Measurements from ENCODE around the gene NOX5.
A peak's percentile ranks its signal among the peaks of the same experiment; 100 is the strongest.

Gene NOX5

DNA sequence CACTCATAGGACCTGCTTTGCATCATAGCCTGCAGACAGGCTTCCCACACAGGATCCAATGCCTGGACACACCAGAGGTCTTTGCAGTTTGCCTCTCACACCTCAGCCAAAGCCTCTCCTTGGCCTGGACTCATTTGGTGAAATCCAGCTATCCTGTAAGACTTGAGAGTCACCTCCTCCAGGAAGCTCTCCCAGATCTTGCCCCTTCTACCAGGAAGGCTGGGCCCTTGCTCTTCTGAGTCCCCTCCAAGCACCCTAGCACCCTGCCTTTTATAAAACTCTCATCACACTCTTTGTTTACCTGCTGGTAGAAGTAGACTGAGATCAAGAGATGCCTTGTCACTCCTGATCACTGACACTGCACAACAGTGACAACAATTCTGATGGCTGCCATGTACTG lies 79.1 kb downstream of the NOX5 start:
- Histone ChIP-seq H3K9me3 (ENCODE audit: control insufficient read depth in 1 of 2, low read length in 2 of 2) (no peaks in the 10 kb centered on the region), H3K9ac (ENCODE audit: low read depth in 1 of 2, low read length in 2 of 2) (no peak overlapping the region), H3K4me1 (ENCODE audit: control insufficient read depth in 1 of 2, insufficient read depth in 2 of 2, low read length in 2 of 2) (no peaks in the 10 kb centered on the region), H3K36me3 (ENCODE audit: control insufficient read depth in 1 of 2, insufficient read depth in 2 of 2, low read length in 2 of 2) (no peaks in the 10 kb centered on the region), H3K4me3 (ENCODE audit: low read depth in 1 of 2, low read length in 2 of 2) (no peak overlapping the region), H3K27ac (ENCODE audit: low read depth, low read length) (no peak overlapping the region), H3K27me3 (ENCODE audit: control insufficient read depth in 1 of 2, insufficient read depth in 2 of 2, low read length in 2 of 2) (no peaks in the 10 kb centered on the region)

DNA sequence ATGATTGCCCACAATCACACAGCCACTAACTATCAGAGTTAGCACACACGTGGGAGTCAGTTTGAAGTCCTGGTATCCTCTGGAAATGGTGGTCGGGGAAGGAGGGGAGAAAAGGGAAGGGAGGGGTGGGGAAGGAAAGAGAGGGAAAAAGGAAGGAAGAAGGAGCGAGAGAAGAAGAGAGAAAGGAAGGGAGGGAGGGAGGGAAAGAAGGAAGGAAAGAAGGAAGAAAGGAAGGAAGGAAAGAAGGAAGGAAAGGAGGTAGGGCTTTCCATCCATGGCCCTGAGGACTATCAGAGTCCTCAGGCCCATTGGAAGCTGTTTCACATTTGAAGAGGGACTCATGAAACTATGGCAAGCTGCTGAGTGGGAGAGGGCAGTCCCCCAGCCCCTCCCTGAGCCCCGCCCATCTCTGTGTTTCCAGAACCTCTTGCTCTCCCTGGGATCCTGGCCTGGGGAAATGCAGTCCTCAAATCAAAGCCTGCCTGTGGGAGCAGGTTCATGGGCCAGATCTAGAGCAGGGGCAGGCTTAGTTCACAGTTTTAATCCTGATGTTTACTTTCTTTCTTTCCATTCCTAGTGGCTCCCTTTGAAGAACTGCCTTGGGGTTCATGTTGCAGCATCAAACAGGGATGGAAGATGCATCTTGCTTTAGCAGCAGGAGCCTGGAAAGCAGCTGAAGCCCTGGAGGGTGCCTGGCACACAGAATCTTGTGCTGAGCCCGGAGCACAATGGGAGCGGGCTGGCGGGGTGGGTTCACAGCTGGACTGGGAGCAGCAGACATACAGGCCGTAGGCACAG lies 79.8 kb downstream of the NOX5 start:
- H3K4me1 ChIP-seq (ENCODE audit: control insufficient read depth in 1 of 2, insufficient read depth in 2 of 2, low read length in 2 of 2) = no peaks in the 10 kb centered on the region
- no peaks in the 10 kb centered on the region for H3K27me3 ChIP-seq (ENCODE audit: control insufficient read depth in 1 of 2, insufficient read depth in 2 of 2, low read length in 2 of 2)
- H3K36me3 ChIP-seq (ENCODE audit: control insufficient read depth in 1 of 2, insufficient read depth in 2 of 2, low read length in 2 of 2) = no peaks in the 10 kb centered on the region
- no peak overlapping the region for H3K9ac ChIP-seq (ENCODE audit: low read depth in 1 of 2, low read length in 2 of 2)
- H3K27ac ChIP-seq (ENCODE audit: low read depth, low read length) = no peak overlapping the region
- no peaks in the 10 kb centered on the region for H3K9me3 ChIP-seq (ENCODE audit: control insufficient read depth in 1 of 2, low read length in 2 of 2)
- no peak overlapping the region for H3K4me3 ChIP-seq (ENCODE audit: low read depth in 1 of 2, low read length in 2 of 2)

DNA sequence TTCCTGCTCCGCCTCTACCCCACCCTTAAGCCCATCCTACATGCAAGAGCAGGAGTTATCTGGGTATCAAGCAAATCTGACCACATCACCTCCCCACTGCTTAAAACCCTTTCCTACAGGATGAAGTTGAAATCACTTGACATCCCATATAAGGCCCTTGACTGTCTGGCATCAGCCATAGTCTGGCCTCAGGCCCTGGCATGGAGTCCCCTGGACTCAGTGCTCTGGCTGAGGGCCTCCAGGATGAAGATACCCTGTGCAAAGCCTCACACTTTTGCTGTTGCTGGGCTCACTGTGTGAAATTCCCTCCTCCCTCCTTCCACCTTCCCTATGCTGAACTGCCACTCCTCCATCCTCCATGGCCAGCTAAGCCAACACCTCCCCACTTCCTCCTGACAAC lies 80.8 kb downstream of the NOX5 start:
- no peaks in the 10 kb centered on the region for H3K27me3 ChIP-seq (ENCODE audit: control insufficient read depth in 1 of 2, insufficient read depth in 2 of 2, low read length in 2 of 2)
- no peaks in the 10 kb centered on the region for H3K36me3 ChIP-seq (ENCODE audit: control insufficient read depth in 1 of 2, insufficient read depth in 2 of 2, low read length in 2 of 2)
- no peaks in the 10 kb centered on the region for H3K4me1 ChIP-seq (ENCODE audit: control insufficient read depth in 1 of 2, insufficient read depth in 2 of 2, low read length in 2 of 2)
- H3K4me3 ChIP-seq (ENCODE audit: low read depth in 1 of 2, low read length in 2 of 2) = no peak overlapping the region
- H3K9me3 ChIP-seq (ENCODE audit: control insufficient read depth in 1 of 2, low read length in 2 of 2) = no peaks in the 10 kb centered on the region
- no peak overlapping the region for H3K9ac ChIP-seq (ENCODE audit: low read depth in 1 of 2, low read length in 2 of 2)
- H3K27ac ChIP-seq (ENCODE audit: low read depth, low read length) = no peak overlapping the region

DNA sequence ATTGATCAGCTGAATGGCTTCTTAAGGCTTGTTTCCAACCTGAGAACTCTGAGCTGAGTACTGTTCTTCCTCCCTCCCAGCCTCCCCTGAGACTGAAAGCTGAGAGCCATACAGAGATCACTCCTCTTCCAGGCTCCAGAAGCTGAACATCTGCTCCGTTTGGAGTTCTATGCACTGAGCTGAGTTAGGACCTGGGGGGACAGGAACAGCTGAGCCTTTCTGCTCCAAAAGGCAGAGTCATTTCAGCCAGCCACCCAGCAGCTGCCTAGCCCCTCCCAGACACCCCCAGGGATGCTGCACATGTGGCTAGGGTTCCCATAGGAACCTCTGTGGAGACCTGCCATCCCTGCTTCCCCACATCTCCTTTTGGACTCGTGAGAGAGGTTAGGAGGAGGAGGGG lies 81.7 kb downstream of the NOX5 start:
- no peaks in the 10 kb centered on the region for H3K9me3 ChIP-seq (ENCODE audit: control insufficient read depth in 1 of 2, low read length in 2 of 2)
- no peaks in the 10 kb centered on the region for H3K27me3 ChIP-seq (ENCODE audit: control insufficient read depth in 1 of 2, insufficient read depth in 2 of 2, low read length in 2 of 2)
- no peak overlapping the region for H3K27ac ChIP-seq (ENCODE audit: low read depth, low read length)
- H3K4me1 ChIP-seq (ENCODE audit: control insufficient read depth in 1 of 2, insufficient read depth in 2 of 2, low read length in 2 of 2) = no peaks in the 10 kb centered on the region
- H3K36me3 ChIP-seq (ENCODE audit: control insufficient read depth in 1 of 2, insufficient read depth in 2 of 2, low read length in 2 of 2) = no peaks in the 10 kb centered on the region
- no peak overlapping the region for H3K4me3 ChIP-seq (ENCODE audit: low read depth in 1 of 2, low read length in 2 of 2)
- no peak overlapping the region for H3K9ac ChIP-seq (ENCODE audit: low read depth in 1 of 2, low read length in 2 of 2)

DNA sequence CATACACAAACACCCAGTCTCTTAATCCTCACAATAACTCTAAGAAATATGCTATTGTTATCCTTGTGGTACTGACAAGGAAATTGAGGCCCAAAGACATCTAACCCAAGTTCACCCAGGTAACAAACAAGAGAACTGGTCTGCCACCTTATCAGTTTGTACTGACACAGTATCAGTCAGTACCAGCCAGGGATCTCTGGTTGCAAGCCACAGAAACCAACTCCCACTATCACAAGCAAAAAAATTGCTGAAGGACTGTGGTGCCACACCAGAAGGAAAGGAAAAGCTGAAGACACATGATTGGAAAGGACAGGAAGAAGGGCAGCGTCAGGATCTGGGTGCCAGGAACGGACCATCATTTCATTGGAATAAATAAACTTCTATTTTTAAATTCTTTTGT lies 82.1 kb downstream of the NOX5 start:
- Histone ChIP-seq H3K4me1 (ENCODE audit: control insufficient read depth in 1 of 2, insufficient read depth in 2 of 2, low read length in 2 of 2) (no peaks in the 10 kb centered on the region), H3K4me3 (ENCODE audit: low read depth in 1 of 2, low read length in 2 of 2) (no peak overlapping the region), H3K9ac (ENCODE audit: low read depth in 1 of 2, low read length in 2 of 2) (no peak overlapping the region), H3K9me3 (ENCODE audit: control insufficient read depth in 1 of 2, low read length in 2 of 2) (no peaks in the 10 kb centered on the region), H3K36me3 (ENCODE audit: control insufficient read depth in 1 of 2, insufficient read depth in 2 of 2, low read length in 2 of 2) (no peaks in the 10 kb centered on the region), H3K27me3 (ENCODE audit: control insufficient read depth in 1 of 2, insufficient read depth in 2 of 2, low read length in 2 of 2) (no peaks in the 10 kb centered on the region), H3K27ac (ENCODE audit: low read depth, low read length) (no peak overlapping the region)

DNA sequence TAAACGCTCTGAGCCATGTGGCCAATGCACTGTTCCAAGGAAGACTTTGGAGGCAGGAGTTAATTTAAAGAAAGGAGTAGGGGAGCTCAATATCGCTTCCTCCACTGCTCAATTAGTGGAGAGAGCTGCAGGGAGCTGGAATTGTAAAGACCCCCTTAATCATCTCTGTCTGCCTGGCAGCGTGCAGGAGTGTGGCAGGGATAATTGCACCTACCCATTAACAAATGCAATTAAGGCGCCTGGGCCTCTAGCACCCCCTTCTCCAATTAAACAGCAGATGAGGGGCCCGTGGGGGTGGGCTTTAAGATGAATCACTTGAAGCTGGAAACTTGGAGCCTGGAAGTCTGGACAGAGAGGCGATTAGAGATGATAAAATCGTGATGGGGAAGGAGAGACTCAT lies 84.3 kb downstream of the NOX5 start:
- H3K36me3 ChIP-seq (ENCODE audit: control insufficient read depth in 1 of 2, insufficient read depth in 2 of 2, low read length in 2 of 2) = no peaks in the 10 kb centered on the region
- H3K4me1 ChIP-seq (ENCODE audit: control insufficient read depth in 1 of 2, insufficient read depth in 2 of 2, low read length in 2 of 2) = no peaks in the 10 kb centered on the region
- no peaks in the 10 kb centered on the region for H3K27me3 ChIP-seq (ENCODE audit: control insufficient read depth in 1 of 2, insufficient read depth in 2 of 2, low read length in 2 of 2)
- no peak overlapping the region for H3K27ac ChIP-seq (ENCODE audit: low read depth, low read length)
- no peak overlapping the region for H3K9ac ChIP-seq (ENCODE audit: low read depth in 1 of 2, low read length in 2 of 2)
- no peak overlapping the region for H3K4me3 ChIP-seq (ENCODE audit: low read depth in 1 of 2, low read length in 2 of 2)
- no peaks in the 10 kb centered on the region for H3K9me3 ChIP-seq (ENCODE audit: control insufficient read depth in 1 of 2, low read length in 2 of 2)

DNA sequence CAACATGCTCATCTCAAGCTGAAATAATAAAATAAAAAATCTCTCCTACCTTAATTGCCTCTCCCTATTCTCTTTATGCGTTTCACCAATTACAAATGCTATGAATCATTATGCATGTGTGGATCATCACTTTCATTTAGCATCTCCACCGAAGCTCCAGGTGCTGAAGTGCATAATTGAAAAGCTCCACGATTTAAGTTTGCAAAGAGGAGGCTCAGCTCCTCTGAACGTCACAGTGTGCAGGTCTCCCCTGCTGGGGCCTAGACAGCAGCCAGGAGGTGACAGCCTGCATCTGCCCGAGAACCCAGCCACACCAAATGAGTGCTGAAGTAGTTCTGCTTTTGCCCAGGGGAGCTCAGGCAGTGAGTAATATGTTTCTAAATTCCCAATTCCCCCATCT lies 85.4 kb downstream of the NOX5 start:
- H3K27me3 ChIP-seq (ENCODE audit: control insufficient read depth in 1 of 2, insufficient read depth in 2 of 2, low read length in 2 of 2) = peaks cover 0 to 2% of the 10 kb centered on the region in 2 donors
- H3K36me3 ChIP-seq (ENCODE audit: control insufficient read depth in 1 of 2, insufficient read depth in 2 of 2, low read length in 2 of 2) = no peaks in the 10 kb centered on the region
- H3K4me3 ChIP-seq (ENCODE audit: low read depth in 1 of 2, low read length in 2 of 2) = no peak overlapping the region
- H3K4me1 ChIP-seq (ENCODE audit: control insufficient read depth in 1 of 2, insufficient read depth in 2 of 2, low read length in 2 of 2) = no peaks in the 10 kb centered on the region
- H3K27ac ChIP-seq (ENCODE audit: low read depth, low read length) = no peak overlapping the region
- no peaks in the 10 kb centered on the region for H3K9me3 ChIP-seq (ENCODE audit: control insufficient read depth in 1 of 2, low read length in 2 of 2)
- H3K9ac ChIP-seq (ENCODE audit: low read depth in 1 of 2, low read length in 2 of 2) = no peak overlapping the region

DNA sequence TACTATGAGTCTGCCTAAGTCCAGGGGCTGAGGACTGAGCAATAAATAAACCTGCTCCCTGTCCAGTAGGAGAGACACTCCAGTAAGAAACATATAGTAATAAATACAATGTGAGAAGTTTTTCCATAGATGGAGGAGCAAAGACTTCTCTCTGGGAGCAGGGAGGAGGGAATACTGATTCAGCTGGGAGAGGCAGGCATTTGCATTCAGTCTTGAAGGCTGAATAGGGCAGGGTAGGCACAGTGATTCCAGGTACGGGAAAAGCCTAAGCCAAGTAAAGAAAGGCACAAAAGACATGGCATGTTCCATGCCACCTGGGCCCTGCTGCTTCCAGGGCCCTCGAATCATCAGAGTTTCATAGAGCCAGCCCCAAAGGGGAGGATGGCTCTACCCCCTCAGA lies 86.3 kb downstream of the NOX5 start:
- H3K4me3 ChIP-seq (ENCODE audit: low read depth in 1 of 2, low read length in 2 of 2) = no peak overlapping the region
- no peaks in the 10 kb centered on the region for H3K9me3 ChIP-seq (ENCODE audit: control insufficient read depth in 1 of 2, low read length in 2 of 2)
- peaks cover 0 to 2% of the 10 kb centered on the region in 2 donors for H3K27me3 ChIP-seq (ENCODE audit: control insufficient read depth in 1 of 2, insufficient read depth in 2 of 2, low read length in 2 of 2)
- H3K27ac ChIP-seq (ENCODE audit: low read depth, low read length) = no peak overlapping the region
- H3K4me1 ChIP-seq (ENCODE audit: control insufficient read depth in 1 of 2, insufficient read depth in 2 of 2, low read length in 2 of 2) = no peaks in the 10 kb centered on the region
- no peak overlapping the region for H3K9ac ChIP-seq (ENCODE audit: low read depth in 1 of 2, low read length in 2 of 2)
- no peaks in the 10 kb centered on the region for H3K36me3 ChIP-seq (ENCODE audit: control insufficient read depth in 1 of 2, insufficient read depth in 2 of 2, low read length in 2 of 2)

DNA sequence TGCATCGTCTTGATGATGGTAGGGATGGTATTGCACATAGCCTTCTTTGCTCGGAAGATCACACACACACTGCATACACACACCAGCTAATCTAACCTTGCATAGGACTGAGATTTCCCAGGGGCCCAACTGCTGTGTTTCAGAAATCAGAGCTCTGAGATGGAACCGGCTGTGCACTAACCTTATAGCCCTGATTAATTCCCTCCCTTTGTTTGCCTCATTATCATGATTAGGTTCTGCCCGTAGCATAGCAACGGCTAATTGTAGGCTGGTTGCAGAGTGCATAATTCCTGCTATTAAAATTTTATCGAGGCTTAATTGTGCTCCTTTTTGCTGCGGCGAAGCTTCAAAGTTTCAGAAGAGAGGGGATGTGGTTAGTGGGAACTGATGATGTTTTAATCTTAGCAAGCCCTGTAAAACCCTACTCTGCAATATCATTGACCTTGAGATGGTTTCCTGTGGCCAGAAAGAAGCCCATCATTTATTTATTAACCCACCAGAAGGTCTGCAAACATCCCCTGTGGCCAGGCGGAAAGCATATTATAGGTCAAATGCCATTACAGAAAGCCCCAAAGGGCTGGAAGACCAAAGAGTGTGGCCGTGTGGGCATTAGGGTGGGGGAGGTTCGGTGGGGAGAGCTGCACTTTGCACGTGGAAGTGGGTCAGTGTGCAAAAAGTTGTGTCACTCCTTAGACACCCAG lies 89.7 kb downstream of the NOX5 start:
- H3K4me3 ChIP-seq (ENCODE audit: low read depth in 1 of 2, low read length in 2 of 2) = peak overlapping the region in 1 of 2 donors; percentile 28
- no peak overlapping the region for H3K27ac ChIP-seq (ENCODE audit: low read depth, low read length)
- H3K36me3 ChIP-seq (ENCODE audit: control insufficient read depth in 1 of 2, insufficient read depth in 2 of 2, low read length in 2 of 2) = no peaks in the 10 kb centered on the region
- H3K9me3 ChIP-seq (ENCODE audit: control insufficient read depth in 1 of 2, low read length in 2 of 2) = no peaks in the 10 kb centered on the region
- peaks cover 0 to 2% of the 10 kb centered on the region in 2 donors for H3K27me3 ChIP-seq (ENCODE audit: control insufficient read depth in 1 of 2, insufficient read depth in 2 of 2, low read length in 2 of 2)
- H3K9ac ChIP-seq (ENCODE audit: low read depth in 1 of 2, low read length in 2 of 2) = no peak overlapping the region
- H3K4me1 ChIP-seq (ENCODE audit: control insufficient read depth in 1 of 2, insufficient read depth in 2 of 2, low read length in 2 of 2) = no peaks in the 10 kb centered on the region

DNA sequence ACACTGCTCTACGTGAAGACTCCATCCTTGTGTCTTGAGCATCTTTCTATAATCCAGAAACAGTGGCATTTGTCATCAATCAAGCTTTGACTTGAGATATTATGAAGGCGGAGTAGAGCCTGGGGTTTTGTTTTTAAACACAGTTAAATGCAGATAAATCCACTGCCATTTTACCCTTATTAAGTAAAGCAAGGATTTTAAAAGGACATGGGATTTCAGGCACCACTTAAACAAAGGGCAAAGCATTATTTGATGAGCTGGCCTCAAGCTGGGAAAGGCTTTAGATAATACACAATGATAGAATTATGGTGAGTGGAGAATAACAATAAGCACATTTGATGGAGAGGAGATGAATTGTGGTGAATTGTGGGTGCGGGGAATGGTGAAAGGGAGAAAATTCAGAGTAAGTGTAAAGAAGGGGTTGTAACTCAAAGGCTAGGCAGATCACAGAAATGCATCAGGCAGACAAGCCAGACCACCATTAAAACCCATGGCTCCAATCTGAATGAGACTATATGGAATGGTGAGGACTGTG lies 91.0 kb downstream of the NOX5 start:
- Histone ChIP-seq H3K27ac (ENCODE audit: low read depth, low read length) (no peak overlapping the region), H3K9ac (ENCODE audit: low read depth in 1 of 2, low read length in 2 of 2) (no peak overlapping the region), H3K27me3 (ENCODE audit: control insufficient read depth in 1 of 2, insufficient read depth in 2 of 2, low read length in 2 of 2) (peaks cover 0 to 2% of the 10 kb centered on the region in 2 donors), H3K4me3 (ENCODE audit: low read depth in 1 of 2, low read length in 2 of 2) (no peak overlapping the region), H3K9me3 (ENCODE audit: control insufficient read depth in 1 of 2, low read length in 2 of 2) (no peaks in the 10 kb centered on the region), H3K36me3 (ENCODE audit: control insufficient read depth in 1 of 2, insufficient read depth in 2 of 2, low read length in 2 of 2) (no peaks in the 10 kb centered on the region), H3K4me1 (ENCODE audit: control insufficient read depth in 1 of 2, insufficient read depth in 2 of 2, low read length in 2 of 2) (no peaks in the 10 kb centered on the region)

Measured in duodenal mucosa (tissue), 2 donors.